Stimulated activated CD8-positive, alpha-beta memory T cell treated with anti-CD3 and anti-CD28 coated beads, Interleukin-15, amount 100 ng/mL, for 1 hour (primary cell): ENCODE results near the gene MMP15.

Source experiments
- DNase-seq: peaks from one replicate; pipeline ENCODE4 v3.0.0-alpha.2; 2020; ENCODE audit warnings: low read depth

The MMP15 gene

DNA sequence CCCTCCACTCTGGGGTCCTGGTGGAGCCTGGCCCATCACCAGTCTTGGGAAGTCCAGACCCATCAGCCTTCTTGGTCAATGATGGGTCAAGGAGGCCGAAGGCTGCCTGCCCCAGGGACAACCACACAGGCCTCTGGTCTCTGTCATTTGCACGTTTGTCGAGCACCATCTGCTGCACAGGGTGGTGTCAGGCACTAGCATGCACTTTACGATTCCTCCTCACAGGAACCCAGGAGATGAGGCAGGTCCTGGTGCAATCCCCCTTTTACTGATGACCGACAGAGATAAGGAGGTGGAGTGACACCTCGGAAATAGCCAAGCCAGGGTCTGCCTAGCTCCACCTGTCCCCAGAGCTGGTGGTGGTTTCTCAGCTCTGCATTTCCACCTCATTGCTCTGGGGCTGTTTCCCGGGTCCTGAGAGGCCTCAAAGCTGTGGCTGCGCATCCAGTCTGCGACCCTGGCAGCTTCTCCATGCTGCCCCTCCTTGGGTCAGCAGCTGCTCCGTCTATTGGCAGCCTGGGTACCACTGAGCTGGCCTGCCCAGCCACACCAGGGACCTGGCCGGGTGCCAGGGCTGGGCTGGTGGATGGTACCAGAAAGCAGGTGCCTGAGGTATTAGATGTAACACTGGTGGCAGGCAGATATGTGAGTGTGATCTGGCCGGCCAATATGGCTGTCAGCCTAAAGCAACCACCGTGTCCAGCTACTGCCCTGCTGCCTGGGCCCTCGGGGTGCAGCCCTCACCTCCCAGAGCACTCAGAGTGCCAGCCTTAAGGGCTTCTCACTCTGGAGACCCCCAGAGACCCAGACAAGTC, 10.0 kb downstream of the MMP15 start:
- DNase-seq: no peak

GRCh38 chr16:58036943-58037342, 11.4 kb downstream of the MMP15 start:
- DNase-seq: no peak

- no peak for DNase-seq
These were observed 12.0 kb downstream of the MMP15 start for GRCh38 chr16:58037365-58038057.

DNA sequence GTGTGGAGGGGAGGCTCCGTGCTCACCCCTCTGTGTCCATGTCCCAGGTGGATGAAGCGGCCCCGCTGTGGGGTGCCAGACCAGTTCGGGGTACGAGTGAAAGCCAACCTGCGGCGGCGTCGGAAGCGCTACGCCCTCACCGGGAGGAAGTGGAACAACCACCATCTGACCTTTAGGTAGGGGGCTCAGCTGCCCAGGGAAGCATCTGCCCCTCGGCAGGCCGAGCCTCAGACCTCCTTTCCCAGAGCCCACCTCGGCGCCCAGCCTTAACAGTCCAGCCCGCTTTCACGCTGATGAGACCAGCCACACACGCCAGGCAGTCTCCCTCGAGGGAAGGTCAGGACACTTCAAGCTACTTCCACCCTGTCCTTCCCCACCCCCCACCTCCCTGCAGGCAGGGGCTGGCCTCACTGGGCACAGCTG, 12.7 kb downstream of the MMP15 start:
- no peak for DNase-seq

DNA sequence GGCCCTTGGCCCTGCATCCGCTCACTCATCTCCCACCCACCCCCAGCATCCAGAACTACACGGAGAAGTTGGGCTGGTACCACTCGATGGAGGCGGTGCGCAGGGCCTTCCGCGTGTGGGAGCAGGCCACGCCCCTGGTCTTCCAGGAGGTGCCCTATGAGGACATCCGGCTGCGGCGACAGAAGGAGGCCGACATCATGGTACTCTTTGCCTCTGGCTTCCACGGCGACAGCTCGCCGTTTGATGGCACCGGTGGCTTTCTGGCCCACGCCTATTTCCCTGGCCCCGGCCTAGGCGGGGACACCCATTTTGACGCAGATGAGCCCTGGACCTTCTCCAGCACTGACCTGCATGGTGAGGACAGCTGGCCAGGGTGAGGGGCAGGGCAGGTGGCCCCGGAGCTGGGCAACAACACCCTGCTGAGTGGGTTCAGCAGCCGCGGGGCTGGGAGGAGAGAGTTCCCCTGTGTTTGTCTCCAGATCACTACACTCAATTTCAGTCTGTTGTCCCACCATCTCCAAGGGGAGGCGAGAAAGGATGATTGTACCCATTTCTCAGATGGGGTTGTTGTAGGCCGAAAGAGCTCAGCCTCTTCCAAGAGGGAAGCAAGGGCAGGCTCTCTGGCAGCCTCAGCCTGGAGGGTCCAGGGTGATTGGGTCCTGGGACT, 14.4 kb downstream of the MMP15 start:
- DNase-seq: no peak

GRCh38 chr16:58040496-58040846, 14.9 kb downstream of the MMP15 start:
- no peak for DNase-seq

GRCh38 chr16:58040945-58041627, 15.5 kb downstream of the MMP15 start:
- DNase-seq: no peak

DNA sequence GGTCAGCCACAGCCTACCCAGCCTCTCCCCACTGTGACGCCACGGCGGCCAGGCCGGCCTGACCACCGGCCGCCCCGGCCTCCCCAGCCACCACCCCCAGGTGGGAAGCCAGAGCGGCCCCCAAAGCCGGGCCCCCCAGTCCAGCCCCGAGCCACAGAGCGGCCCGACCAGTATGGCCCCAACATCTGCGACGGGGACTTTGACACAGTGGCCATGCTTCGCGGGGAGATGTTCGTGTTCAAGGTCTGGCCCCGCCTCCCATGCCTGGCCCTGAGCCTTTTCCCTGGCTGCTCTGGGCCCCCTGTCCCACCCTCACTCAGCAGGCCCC, 16.0 kb downstream of the MMP15 start:
- DNase-seq: no peak

DNA sequence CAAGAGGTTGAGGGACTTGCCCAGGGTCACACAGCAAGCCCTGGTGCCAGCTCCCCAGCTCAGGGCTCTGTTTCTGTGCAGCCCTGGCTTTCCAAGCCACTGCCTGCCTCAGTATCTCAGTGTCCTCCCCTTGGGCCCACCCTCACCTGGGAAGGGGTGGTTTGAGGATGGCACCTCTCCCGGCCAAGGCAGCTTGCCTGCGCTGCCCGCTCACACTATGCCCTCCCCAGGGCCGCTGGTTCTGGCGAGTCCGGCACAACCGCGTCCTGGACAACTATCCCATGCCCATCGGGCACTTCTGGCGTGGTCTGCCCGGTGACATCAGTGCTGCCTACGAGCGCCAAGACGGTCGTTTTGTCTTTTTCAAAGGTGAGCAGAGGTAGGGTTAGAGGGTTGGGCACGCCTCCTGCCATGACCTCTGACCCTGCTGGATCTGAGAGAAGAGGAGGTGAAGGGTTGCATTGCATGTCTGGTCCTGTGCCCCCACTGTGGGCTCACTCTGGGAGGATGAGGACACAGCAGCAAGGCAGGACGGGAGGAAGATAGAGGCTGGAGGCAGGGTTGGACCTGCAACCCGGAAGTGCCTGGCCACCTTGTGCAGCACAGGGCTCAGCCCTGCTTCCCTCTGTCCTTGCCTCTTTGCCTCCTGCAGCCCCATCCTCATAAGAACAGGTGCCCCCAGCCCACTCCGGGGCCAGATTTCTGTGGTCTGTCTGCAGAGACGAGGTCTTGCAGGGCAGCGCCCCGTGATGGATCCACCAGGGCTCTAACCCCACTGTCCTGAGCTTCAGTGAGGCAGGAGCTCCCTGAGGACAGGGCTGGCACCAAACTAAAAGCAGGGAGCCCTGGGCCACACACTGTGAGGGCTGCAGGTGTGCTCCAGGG, 16.7 kb downstream of the MMP15 start:
- no peak for DNase-seq

DNA sequence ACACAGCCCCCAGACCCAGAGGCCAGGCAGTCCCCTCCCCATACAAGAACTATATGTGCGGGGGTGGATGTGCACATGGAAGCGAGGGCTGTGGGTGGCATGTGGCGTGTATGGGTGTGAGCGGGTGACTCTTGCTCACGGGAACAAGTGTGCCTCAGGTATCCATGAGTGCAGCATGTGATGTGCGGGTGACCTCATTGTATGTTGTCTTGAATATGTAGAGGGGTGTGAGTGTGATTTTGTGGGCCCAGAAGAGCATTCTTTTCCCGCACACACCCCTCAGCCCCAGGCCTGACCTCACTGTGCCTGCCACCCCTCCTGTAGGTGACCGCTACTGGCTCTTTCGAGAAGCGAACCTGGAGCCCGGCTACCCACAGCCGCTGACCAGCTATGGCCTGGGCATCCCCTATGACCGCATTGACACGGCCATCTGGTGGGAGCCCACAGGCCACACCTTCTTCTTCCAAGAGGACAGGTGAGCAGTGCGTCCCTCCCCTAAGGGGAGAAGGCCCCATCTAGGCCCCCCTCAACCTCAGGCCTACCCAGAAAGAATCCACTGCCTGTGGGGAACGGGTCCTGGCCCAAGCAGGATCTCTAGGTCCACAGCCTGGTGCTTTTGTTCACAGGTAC, 17.4 kb downstream of the MMP15 start:
- no peak for DNase-seq

DNA sequence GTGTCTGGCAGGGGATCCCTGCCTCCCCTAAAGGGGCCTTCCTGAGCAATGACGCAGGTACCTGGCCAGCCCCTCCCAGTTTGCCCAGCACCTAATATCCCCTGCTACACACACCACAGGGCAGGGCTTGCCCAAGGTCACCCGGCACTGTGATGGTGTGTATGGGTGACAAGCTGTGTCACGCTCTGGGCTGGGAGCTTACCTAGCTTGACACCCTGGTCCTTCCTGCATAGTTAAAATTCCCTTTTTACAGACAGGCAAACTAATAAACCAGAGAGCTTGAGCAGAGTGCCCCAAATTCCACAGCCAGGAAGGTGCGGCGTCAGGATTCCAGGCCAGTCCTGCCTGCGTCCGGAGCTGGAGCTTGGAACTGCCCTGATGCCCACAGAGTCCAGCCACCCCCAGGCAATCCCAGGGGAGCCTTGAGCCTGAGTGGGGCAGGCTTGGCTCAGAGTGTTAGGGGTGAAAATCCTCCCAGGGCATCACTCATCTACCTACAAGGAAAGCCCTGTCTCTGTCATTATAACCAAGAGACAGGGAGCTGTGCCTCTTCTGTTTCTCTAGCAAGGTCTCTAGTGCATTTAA, 18.1 kb downstream of the MMP15 start:
- DNase-seq: no peak

- no peak for DNase-seq
These were observed 18.9 kb downstream of the MMP15 start for GRCh38 chr16:58044266-58045019.

DNA sequence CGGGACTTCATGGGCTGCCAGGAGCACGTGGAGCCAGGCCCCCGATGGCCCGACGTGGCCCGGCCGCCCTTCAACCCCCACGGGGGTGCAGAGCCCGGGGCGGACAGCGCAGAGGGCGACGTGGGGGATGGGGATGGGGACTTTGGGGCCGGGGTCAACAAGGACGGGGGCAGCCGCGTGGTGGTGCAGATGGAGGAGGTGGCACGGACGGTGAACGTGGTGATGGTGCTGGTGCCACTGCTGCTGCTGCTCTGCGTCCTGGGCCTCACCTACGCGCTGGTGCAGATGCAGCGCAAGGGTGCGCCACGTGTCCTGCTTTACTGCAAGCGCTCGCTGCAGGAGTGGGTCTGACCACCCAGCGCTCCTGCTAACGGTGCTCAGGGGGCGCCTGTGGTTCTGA, 19.5 kb downstream of the MMP15 start:
- no peak for DNase-seq

- DNase-seq: no peak
These were observed 20.7 kb downstream of the MMP15 start for GRCh38 chr16:58046054-58046881.

DNA sequence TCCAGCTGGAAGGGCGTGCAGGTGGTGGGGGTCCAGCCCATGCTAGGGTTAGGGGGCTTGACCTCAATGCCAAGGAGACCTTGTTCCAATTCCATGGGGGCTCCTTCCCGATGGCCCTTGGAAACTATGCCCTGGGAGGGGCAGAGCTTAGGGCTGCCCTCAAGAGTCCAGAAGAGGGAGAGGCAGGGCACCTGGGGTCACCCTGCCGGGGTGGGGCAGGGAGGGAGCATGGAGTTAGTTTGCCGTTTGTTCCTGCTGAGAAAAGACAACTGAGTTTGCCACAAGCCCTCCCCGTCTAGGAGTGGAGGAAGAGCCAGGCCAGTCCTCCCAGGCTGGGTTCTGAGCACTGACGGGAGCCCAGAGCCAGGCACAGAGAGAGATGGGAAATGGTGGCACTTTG, 21.4 kb downstream of the MMP15 start:
- DNase-seq: no peak

DNA sequence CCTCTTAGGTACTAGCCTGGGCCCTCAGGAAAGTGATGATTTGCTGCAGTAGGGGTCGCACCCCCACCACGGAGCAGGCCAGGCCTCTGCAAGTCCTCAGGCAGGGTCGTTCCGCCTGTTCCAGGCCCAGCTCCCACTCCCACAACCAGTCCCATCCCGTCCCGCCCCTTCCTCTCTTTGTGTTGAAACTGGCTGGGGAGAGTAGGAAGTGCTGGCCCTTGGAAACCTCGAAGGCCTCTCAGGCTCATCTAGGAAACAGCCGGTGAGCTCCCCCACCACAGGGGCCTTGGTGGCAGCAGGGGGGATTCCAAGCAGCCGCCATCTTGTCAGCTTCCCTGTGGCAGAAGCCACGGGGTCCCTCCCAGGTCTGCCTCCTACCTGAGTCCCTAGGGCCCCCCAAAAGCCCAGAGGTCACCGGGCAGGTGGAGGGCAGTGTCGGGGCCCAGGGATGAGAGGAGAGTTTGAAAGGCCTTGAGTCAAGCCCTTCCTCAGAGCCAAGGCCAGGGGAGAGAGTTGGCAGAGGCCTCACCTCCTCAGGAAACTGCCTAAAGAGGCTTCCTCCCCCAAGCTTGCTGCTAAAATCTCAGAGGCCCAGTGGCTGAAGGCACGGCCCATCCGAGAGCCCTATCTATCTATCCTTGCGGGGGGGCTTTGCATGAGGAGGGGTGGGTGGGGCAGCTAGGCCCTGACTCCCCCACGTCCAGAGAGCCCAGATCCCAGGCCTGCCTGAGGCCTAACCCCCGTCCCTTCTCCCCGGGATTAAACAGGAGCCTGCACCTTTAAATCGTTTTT, 22.2 kb downstream of the MMP15 start:
- DNase-seq: no peak

GRCh38 chr16:58048494-58049231, 23.1 kb downstream of the MMP15 start:
- no peak for DNase-seq
